ENCODE results near the gene ZNF835.

The ZNF835 gene

DNA sequence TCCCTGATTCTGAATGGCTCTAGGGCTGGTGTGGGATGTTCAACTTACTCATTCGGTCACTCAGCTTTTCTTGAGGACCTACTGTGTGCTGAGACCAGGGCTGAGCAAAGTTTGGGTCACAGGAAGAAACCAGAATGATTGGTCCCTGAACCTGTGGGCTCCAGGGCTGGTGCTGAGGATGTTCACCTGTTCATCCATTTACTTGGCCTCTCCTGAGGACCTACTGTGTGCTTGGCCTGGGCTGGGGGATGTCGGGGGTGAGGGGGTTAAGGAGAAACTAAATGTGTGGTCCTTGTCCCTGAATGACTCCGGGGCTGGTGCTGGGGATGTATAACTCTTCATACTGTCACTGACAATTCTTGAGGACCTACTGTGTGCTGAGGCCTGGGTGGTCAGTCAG, 10.3 kb downstream of the ZNF835 start:
- no peak for DNase-seq

- no peak for DNase-seq
Observed at GRCh38 chr19:56660381-56661107, 11.0 kb downstream of the ZNF835 start.

DNA sequence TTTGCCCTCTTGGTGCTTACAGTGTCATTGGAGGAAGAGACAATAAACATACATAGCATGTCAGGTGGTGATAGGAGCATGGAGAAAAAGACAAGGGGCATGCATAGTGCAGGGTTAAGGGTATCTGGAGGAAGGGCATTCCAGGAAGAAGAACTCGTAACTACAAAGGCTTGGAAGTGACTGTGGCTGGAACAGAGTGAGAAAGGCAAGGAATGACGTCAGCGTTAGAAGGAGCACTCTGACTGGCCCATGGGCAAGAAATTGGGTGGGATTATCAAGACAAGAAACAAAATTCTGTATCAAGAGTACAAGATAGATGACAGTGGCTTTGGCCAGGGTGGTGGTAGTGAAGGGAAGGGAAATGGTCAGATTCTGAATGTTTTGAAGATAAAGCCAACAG, 17.4 kb downstream of the ZNF835 start:
- no peak for DNase-seq

DNA sequence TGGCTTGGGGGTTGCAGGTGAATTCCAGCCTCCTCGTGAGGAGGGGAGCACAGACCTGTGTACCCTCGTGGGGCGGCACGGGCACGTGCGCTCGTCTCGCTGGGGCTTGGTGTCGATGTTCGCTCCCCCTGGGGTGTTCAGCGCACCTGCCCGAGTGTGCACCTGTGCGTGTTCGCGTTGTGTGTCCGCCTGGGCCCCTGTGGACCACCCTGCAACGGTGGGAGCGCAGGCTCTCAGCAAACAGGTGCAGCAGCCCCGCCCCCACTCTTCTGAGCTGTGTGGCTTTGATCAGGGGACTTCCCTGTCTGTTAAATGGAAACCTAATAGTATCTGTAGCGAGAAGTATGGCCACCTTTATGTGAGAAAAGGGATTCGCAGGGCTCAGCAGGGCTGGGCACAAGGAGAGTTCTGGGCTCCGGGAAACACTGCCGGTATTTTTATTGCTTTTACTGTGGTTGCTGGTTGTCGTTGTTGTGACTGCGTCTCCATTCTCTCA, 28.0 kb downstream of the ZNF835 start:
- DNase-seq, result no peak

DNA sequence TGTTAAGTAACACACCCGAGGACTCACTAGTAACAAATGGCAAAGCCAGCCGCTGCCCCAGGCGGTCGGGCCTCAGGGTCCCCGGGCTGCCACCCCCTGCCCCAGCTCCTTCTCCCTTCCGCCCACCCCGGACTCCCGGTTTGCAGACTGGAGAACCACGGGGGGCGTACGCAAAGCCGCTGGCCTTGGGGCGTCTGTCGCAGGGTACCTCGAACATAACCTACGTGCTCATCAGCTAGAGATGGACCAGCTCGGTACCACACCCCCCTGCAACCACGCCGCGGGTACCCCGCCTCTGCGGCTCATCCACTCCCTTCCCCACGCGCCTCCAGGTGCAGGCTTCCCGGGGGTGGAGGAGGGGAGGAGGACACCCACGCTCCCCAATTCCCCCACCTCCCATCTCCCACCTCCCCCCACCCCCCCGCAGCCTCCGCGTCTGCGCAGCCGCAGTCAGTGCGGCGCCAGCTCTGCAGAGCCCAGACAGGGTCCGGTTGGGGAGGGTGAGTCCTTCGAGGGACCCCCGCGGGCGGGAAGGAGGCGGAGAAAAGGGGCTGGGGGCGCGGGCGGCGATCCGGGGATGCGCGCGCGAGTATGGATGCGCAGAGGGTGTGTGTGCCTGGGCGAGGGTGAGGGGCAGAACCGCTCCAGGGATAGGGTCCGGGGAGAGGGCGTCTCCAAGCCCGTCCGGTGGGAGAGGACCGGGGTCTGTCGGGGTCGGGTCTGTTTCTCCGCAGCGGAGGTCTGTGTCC, 28.7 kb downstream of the ZNF835 start, which contains the start of gene SMIM17:
Gene SMIM17, plus strand, starts transcription at position 449 of the 749 bp plus-strand sequence. CDS start 2,509 bp downstream, outside the sequence.
- DNase-seq, result no peak

- no peak for DNase-seq
Observed at GRCh38 chr19:56639217-56639616, 32.3 kb downstream of the ZNF835 start.

- no peak for DNase-seq
Observed at GRCh38 chr19:56637976-56638555, 33.5 kb downstream of the ZNF835 start.

DNA sequence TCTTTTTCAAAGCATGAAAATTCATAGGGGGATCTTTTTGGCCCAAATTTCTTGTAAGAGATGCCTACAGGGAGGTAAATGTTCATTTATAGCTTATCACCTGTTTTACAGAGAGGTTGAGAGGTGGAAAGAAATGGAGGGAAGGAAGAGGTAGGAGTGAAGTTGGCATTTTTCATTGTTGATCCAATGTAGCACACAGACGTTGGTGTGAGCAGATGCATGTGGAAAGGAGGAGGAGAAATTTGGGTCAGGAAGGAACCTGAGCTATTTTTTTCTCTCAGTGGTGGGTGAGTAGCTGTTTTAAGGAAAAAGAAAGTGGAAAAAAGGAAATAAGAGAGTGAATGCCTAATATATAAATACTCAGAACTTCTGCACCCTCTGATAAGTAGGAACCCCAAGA, 38.5 kb downstream of the ZNF835 start:
- no peak for DNase-seq

DNA sequence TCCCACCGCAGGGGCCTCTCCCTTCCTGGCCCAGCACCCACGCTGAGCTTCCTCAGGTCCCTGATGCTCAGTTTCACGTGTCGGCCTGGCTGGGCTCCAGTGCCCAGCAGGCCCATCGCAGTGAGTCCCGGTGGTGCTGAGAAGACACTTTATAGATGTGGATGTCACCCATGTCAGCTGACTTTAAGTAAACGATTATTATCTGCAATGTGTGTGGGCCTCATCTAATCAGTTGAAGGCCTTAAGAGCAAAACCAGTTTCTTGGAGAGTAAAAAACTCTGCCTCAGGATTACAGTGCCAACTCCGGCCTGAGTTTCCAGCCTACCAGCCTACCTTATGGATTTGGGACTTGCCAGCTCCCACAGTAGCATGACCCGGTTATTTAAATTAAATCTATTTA, 45.8 kb downstream of the ZNF835 start:
- no peak for DNase-seq

GRCh38 chr19:56623006-56623405, 48.6 kb downstream of the ZNF835 start:
- no peak for DNase-seq

- DNase-seq, result no peak
Observed at GRCh38 chr19:56622374-56622773, 49.2 kb downstream of the ZNF835 start.

GRCh38 chr19:56619121-56619520, 52.4 kb downstream of the ZNF835 start:
- no peak for DNase-seq

GRCh38 chr19:56617531-56617930, 54.0 kb downstream of the ZNF835 start:
- DNase-seq, result no peak

DNA sequence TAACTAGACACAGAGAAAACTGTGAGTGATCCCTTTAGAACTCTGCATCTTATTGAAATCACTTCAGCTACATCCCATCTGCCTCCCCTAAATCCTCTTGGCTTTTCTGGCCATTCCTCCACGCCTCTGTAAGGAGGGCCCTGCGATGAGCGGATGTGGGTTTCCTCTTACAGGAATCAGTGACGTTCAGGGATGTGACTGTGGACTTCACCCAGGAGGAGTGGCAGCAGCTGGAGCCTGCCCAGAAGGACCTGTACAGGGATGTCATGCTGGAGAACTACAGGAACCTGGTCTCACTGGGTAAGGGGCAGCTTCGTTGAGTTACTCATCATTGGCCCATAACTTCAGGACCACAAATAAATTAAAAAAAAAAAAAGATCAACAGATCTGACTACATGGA, 57.9 kb downstream of the ZNF835 start:
- no peak for DNase-seq

DNA sequence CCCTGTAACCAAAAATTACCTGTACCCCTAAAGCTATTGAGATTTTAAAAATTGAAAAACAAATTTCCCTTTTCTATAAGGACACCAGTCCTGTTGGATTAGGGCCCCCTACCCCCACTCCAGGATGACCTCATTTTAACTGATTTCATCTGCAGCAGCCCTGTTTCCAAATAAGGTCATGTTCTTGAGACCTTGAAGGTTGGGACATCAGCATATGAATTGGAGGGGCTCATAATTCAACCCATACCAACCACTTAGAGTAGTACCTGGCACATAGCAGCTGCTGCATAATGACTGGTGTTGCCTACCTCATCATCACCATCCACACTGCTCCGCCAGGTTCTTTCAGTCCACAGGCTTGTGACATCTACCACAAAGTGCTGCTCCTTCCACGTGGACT, 58.8 kb downstream of the ZNF835 start:
- no peak for DNase-seq

Data from GF-D8 (cell line).